Naive B cell (primary cell): ENCODE measurements around the gene TET1. TPM values are rescaled to one million over a fixed set of nuclear protein-coding genes. Genes with fewer than 3 reads are reported as not detected.

ENCODE experiments used
- ATAC-seq, 2 donors: fragments of 150-1000 bp; cut with Tn5 transposase; 2 replicates each; pipeline ENCODE4 v1.10.0; 2021; ENCODE audit warnings: low read depth in 2 of 2, mild to moderate bottlenecking in 2 of 2, moderate library complexity in 2 of 2
- DNase-seq: peaks from one replicate; pipeline ENCODE4 v3.0.0; 2022
- H3K27ac Mint-ChIP-seq, 6 donors: one replicate each; pipeline ENCODE4 v1.8.0; 2020 to 2022; ENCODE audit warnings: mild to moderate bottlenecking in 6 of 6, mixed read lengths in 6 of 6, moderate library complexity in 5 of 6, inconsistent platforms in 2 of 6
- H3K27me3 Mint-ChIP-seq, 3 donors: one replicate each; pipeline ENCODE4 v1.8.0; 2021 to 2022; ENCODE audit warnings: mixed read lengths in 3 of 3, mild to moderate bottlenecking in 1 of 3
- H3K36me3 Mint-ChIP-seq, 2 donors: one replicate each; pipeline ENCODE4 v1.8.0; 2020 to 2022; ENCODE audit warnings: mixed read lengths in 2 of 2, inconsistent platforms in 1 of 2, mild to moderate bottlenecking in 1 of 2
- H3K4me1 Mint-ChIP-seq, 3 donors: one replicate each; pipeline ENCODE4 v1.8.0; 2020 to 2022; ENCODE audit warnings: mixed read lengths in 3 of 3, inconsistent platforms in 1 of 3, mild to moderate bottlenecking in 1 of 3, moderate library complexity in 1 of 3
- H3K4me3 Mint-ChIP-seq, 8 donors: one replicate each; pipeline ENCODE4 v1.8.0; 2020 to 2022; ENCODE audit warnings: mild to moderate bottlenecking in 8 of 8, mixed read lengths in 8 of 8, moderate library complexity in 8 of 8, inconsistent platforms in 2 of 8
- H3K9me3 Mint-ChIP-seq, 7 donors: one replicate each; pipeline ENCODE4 v1.8.0; 2020 to 2022; ENCODE audit warnings: mixed read lengths in 7 of 7, mild to moderate bottlenecking in 5 of 7, inconsistent platforms in 2 of 7, moderate library complexity in 1 of 7
- polyA plus RNA-seq, 6 donors: library from polyadenylated mRNA; unstranded; fragments of 300-500 nt; fragmentation: Illumina TruSeq; gene quantifications; one replicate each; pipeline ENCODE4 v1.2.3, GENCODE V29; 2021; ENCODE audit warnings: low read depth in 6 of 6

The TET1 gene
- polyA plus RNA-seq, 6 donors from 2014 or later, result 0.58 to 0.97 (median 0.64) TPM; not detected in 1

GRCh38 chr10:68553599-68553998 is 6.5 kb upstream of the TET1 start:
- ATAC-seq (no peak), DNase-seq (no peak)
- Mint-ChIP-seq H3K36me3 (no peaks in the 10 kb centered on the region), H3K4me3 (no peak overlapping the region), H3K27me3 (peaks cover 25 to 39% (median 29%) of the 10 kb centered on the region in 3 donors), H3K9me3 (no peaks in the 10 kb centered on the region), H3K27ac (no peak overlapping the region), H3K4me1 (peaks cover 0 to 6% (median 5%) of the 10 kb centered on the region in 3 donors)

GRCh38 chr10:68558478-68558877 is 1.7 kb upstream of the TET1 start:
- H3K27ac Mint-ChIP-seq, result no peak overlapping the region
- H3K36me3 Mint-ChIP-seq, result peaks cover 0 to 5% of the 10 kb centered on the region in 2 donors
- H3K9me3 Mint-ChIP-seq, result peaks cover 0 to 6% (median 0%) of the 10 kb centered on the region in 7 donors
- H3K4me1 Mint-ChIP-seq, result peaks cover 20 to 28% (median 21%) of the 10 kb centered on the region in 3 donors
- peak overlapping the region in 1 of 8 donors; percentile 41 for H3K4me3 Mint-ChIP-seq
- DNase-seq, result no peak
- ATAC-seq, result no peak
- H3K27me3 Mint-ChIP-seq, result peaks cover 48 to 68% (median 65%) of the 10 kb centered on the region in 3 donors

- peak overlapping the region in 6 of 8 donors; percentile 59 to 85 (median 76) for H3K4me3 Mint-ChIP-seq
- peaks cover 20 to 29% (median 21%) of the 10 kb centered on the region in 3 donors for H3K4me1 Mint-ChIP-seq
- peaks cover 0 to 5% of the 10 kb centered on the region in 2 donors for H3K36me3 Mint-ChIP-seq
- no peak for DNase-seq
- peaks cover 0 to 6% (median 0%) of the 10 kb centered on the region in 7 donors for H3K9me3 Mint-ChIP-seq
- no peak overlapping the region for H3K27ac Mint-ChIP-seq
- peaks cover 55 to 74% (median 72%) of the 10 kb centered on the region in 3 donors for H3K27me3 Mint-ChIP-seq
- no peak for ATAC-seq
These were observed 886 bp upstream of the TET1 start for GRCh38 chr10:68559251-68559650.

GRCh38 chr10:68559841-68560185 is 324 bp upstream of the TET1 start:
- Mint-ChIP-seq H3K36me3 (peaks cover 0 to 5% of the 10 kb centered on the region in 2 donors), H3K4me3 (peak overlapping the region; percentile 59 to 94 (median 80)), H3K9me3 (peaks cover 0 to 6% (median 0%) of the 10 kb centered on the region in 7 donors), H3K4me1 (peaks cover 20 to 29% (median 21%) of the 10 kb centered on the region in 3 donors), H3K27me3 (peaks cover 57 to 79% (median 73%) of the 10 kb centered on the region in 3 donors), H3K27ac (peak overlapping the region in 1 of 6 donors; percentile 39)
- ATAC-seq, result peak; percentile 20
- no peak for DNase-seq

- Mint-ChIP-seq H3K27ac (peak overlapping the region in 2 of 6 donors; percentile 1 to 8), H3K9me3 (peaks cover 0 to 6% (median 0%) of the 10 kb centered on the region in 7 donors), H3K36me3 (peaks cover 0 to 5% of the 10 kb centered on the region in 2 donors), H3K27me3 (peaks cover 62 to 77% (median 70%) of the 10 kb centered on the region in 3 donors), H3K4me1 (peaks cover 20 to 29% (median 21%) of the 10 kb centered on the region in 3 donors), H3K4me3 (peak overlapping the region; percentile 60 to 94 (median 88))
- ATAC-seq (peak; percentile 31 to 34), DNase-seq (no peak)
These were observed 1.1 kb downstream of the TET1 start for GRCh38 chr10:68560943-68561864.

GRCh38 chr10:68561865-68562649 is 1.9 kb downstream of the TET1 start:
- DNase-seq, result no peak
- peak overlapping the region; percentile 42 to 90 (median 80) for H3K4me3 Mint-ChIP-seq
- peak overlapping the region in 1 of 6 donors; percentile 86 for H3K27ac Mint-ChIP-seq
- peaks cover 0 to 5% of the 10 kb centered on the region in 2 donors for H3K36me3 Mint-ChIP-seq
- peak in 1 of 2 donors; percentile 39 for ATAC-seq
- H3K4me1 Mint-ChIP-seq, result peaks cover 20 to 29% (median 21%) of the 10 kb centered on the region in 3 donors
- H3K27me3 Mint-ChIP-seq, result peaks cover 59 to 74% (median 69%) of the 10 kb centered on the region in 3 donors
- H3K9me3 Mint-ChIP-seq, result peaks cover 0 to 6% (median 0%) of the 10 kb centered on the region in 7 donors

- no peak for DNase-seq
- Mint-ChIP-seq H3K36me3 (peaks cover 0 to 5% of the 10 kb centered on the region in 2 donors), H3K4me3 (peak overlapping the region in 7 of 8 donors; percentile 37 to 78 (median 57)), H3K9me3 (peaks cover 0 to 6% (median 0%) of the 10 kb centered on the region in 7 donors), H3K27ac (peak overlapping the region in 1 of 6 donors; percentile 57), H3K27me3 (peaks cover 59 to 71% (median 61%) of the 10 kb centered on the region in 3 donors), H3K4me1 (peaks cover 20 to 29% (median 21%) of the 10 kb centered on the region in 3 donors)
- no peak for ATAC-seq
These were observed 2.8 kb downstream of the TET1 start for GRCh38 chr10:68562661-68563570.

GRCh38 chr10:68564712-68565111 is 4.6 kb downstream of the TET1 start:
- H3K27ac Mint-ChIP-seq, result no peak overlapping the region
- H3K36me3 Mint-ChIP-seq, result peaks cover 0 to 5% of the 10 kb centered on the region in 2 donors
- H3K4me1 Mint-ChIP-seq, result peaks cover 17 to 26% (median 19%) of the 10 kb centered on the region in 3 donors
- H3K4me3 Mint-ChIP-seq, result no peak overlapping the region
- DNase-seq, result no peak
- ATAC-seq, result no peak
- peaks cover 48 to 66% (median 50%) of the 10 kb centered on the region in 3 donors for H3K27me3 Mint-ChIP-seq
- peaks cover 0 to 6% (median 0%) of the 10 kb centered on the region in 7 donors for H3K9me3 Mint-ChIP-seq

GRCh38 chr10:68565658-68566057 is 5.5 kb downstream of the TET1 start:
- no peak overlapping the region for H3K4me3 Mint-ChIP-seq
- H3K27me3 Mint-ChIP-seq, result peaks cover 44 to 62% (median 50%) of the 10 kb centered on the region in 3 donors
- peaks cover 0 to 5% of the 10 kb centered on the region in 2 donors for H3K36me3 Mint-ChIP-seq
- no peak for DNase-seq
- no peak overlapping the region for H3K27ac Mint-ChIP-seq
- peaks cover 14 to 23% (median 17%) of the 10 kb centered on the region in 3 donors for H3K4me1 Mint-ChIP-seq
- peaks cover 0 to 6% (median 0%) of the 10 kb centered on the region in 7 donors for H3K9me3 Mint-ChIP-seq
- ATAC-seq, result no peak

GRCh38 chr10:68566351-68566750 is 6.2 kb downstream of the TET1 start:
- H3K9me3 Mint-ChIP-seq, result peaks cover 0 to 4% (median 0%) of the 10 kb centered on the region in 7 donors
- no peak for DNase-seq
- peaks cover 0 to 5% of the 10 kb centered on the region in 2 donors for H3K36me3 Mint-ChIP-seq
- H3K4me3 Mint-ChIP-seq, result no peak overlapping the region
- no peak for ATAC-seq
- H3K27me3 Mint-ChIP-seq, result peaks cover 38 to 57% (median 45%) of the 10 kb centered on the region in 3 donors
- H3K4me1 Mint-ChIP-seq, result peaks cover 10 to 18% (median 12%) of the 10 kb centered on the region in 3 donors
- no peak overlapping the region for H3K27ac Mint-ChIP-seq

GRCh38 chr10:68566955-68567354 is 6.8 kb downstream of the TET1 start:
- H3K27ac Mint-ChIP-seq, result no peak overlapping the region
- H3K4me3 Mint-ChIP-seq, result no peak overlapping the region
- peaks cover 33 to 53% (median 45%) of the 10 kb centered on the region in 3 donors for H3K27me3 Mint-ChIP-seq
- H3K9me3 Mint-ChIP-seq, result peaks cover 0 to 2% (median 0%) of the 10 kb centered on the region in 7 donors
- H3K36me3 Mint-ChIP-seq, result peaks cover 0 to 5% of the 10 kb centered on the region in 2 donors
- DNase-seq, result no peak
- ATAC-seq, result no peak
- H3K4me1 Mint-ChIP-seq, result peaks cover 6 to 13% (median 8%) of the 10 kb centered on the region in 3 donors

- Mint-ChIP-seq H3K36me3 (no peaks in the 10 kb centered on the region), H3K9me3 (no peaks in the 10 kb centered on the region), H3K27me3 (peaks cover 7 to 32% (median 13%) of the 10 kb centered on the region in 3 donors), H3K27ac (no peak overlapping the region), H3K4me1 (no peaks in the 10 kb centered on the region), H3K4me3 (no peak overlapping the region)
- no peak for DNase-seq
- no peak for ATAC-seq
These were observed 12.0 kb downstream of the TET1 start for GRCh38 chr10:68572151-68572550.
